Measurements from ENCODE around the gene ADGRG6. TPM values are rescaled to one million over a fixed set of nuclear protein-coding genes. Genes with fewer than 3 reads are reported as not detected.

The ADGRG6 gene
- total RNA-seq, 4 donors from 2014 or later = 15.7 to 75.2 (median 19.2) TPM

DNA sequence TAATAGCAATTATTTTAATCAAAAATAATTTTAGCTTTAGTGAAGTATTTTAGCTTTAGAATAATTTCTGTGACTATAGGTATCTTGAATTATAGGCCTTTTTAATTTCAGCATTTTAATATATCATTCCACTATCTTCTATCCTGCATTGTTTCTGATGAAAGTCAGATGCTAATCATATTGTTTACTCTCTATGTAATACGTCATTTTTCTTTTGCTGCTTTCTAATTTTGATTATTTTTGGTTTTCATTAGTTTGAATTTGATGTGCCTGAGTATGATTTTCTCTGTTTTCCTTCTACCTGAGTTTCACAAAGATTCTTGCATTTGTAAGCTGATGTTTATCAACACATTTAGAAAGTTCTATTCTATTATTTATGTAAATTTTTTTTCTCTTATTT is 17.4 kb upstream of the ADGRG6 start:
- WGBS, 2 donors (ENCODE audit: low coverage in 1 of 2) = 67 to 100% methylated on average over 1 of the region's 1 CpG
- Histone ChIP-seq H3K27ac (no peak overlapping the region), H3K4me3 (no peak overlapping the region), H3K9me3 (no peaks in the 10 kb centered on the region), H3K36me3 (no peaks in the 10 kb centered on the region), H3K27me3 (no peaks in the 10 kb centered on the region), H3K4me1 (no peaks in the 10 kb centered on the region)
- in situ Hi-C loops (cut with MboI; ENCODE audit: low pct_ligation_motif_present in 1 of 4, low pct_unique_long_range_greater_than_20kb in 1 of 4, low sequenced_read_pairs in 3 of 4) = no loop called here
- intact Hi-C loops (cut with DNase I; ENCODE audit: low total_unique reads) = no loop called here
- TF ChIP-seq POLR2AphosphoS5 (IDR thresholded peaks at IDR 0.05) = no peak
- TF ChIP-seq POLR2A (IDR thresholded peaks at IDR 0.05) = no peak
- no peak for TF ChIP-seq EP300 (IDR thresholded peaks at IDR 0.05; ENCODE audit: low read depth)
- TF ChIP-seq, protein P1, sequence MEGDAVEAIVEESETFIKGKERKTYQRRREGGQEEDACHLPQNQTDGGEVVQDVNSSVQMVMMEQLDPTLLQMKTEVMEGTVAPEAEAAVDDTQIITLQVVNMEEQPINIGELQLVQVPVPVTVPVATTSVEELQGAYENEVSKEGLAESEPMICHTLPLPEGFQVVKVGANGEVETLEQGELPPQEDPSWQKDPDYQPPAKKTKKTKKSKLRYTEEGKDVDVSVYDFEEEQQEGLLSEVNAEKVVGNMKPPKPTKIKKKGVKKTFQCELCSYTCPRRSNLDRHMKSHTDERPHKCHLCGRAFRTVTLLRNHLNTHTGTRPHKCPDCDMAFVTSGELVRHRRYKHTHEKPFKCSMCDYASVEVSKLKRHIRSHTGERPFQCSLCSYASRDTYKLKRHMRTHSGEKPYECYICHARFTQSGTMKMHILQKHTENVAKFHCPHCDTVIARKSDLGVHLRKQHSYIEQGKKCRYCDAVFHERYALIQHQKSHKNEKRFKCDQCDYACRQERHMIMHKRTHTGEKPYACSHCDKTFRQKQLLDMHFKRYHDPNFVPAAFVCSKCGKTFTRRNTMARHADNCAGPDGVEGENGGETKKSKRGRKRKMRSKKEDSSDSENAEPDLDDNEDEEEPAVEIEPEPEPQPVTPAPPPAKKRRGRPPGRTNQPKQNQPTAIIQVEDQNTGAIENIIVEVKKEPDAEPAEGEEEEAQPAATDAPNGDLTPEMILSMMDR (IDR thresholded peaks at IDR 0.05) = no peak
- DNase-seq = no peak

DNA sequence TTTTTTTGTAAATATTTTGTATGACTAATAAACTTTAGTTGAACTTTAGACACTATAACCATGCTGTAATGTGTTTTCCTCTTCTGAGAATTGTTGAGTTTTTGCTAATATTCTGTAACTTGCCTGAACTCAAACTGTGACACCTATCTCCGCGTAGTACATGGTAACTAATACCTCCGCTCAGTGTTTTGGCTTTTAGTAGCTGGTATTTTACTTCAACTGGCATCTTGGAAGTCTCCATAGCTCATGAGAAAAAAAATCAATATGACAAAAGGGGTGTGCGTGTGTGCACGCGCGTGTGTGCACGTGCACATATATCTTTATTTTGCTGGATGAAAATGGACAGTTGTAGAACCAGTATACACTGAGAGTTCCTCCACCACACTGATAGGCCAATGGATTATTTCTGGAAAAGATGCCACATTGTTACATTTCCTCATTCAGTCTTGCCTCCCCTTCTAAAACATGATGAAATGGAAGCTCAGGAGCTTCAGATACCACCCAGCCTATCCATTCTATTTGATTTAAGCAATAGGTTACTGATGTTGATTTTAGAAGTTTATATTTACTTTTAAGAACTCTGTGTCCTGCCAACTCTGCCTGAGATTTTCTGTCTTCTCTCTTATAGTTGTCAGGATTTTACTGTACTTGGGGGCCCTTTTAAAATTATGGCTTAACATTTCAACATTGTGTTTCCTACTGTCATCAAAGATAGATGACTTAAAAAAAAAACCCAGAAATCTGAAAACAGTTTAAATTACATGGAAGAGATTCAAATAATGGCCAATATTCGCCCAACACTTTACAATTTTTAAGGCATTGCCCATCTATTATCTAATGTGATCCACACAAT is 16.3 kb upstream of the ADGRG6 start:
- Histone ChIP-seq H3K27ac (no peak overlapping the region), H3K36me3 (no peaks in the 10 kb centered on the region), H3K27me3 (no peaks in the 10 kb centered on the region), H3K4me3 (no peak overlapping the region), H3K4me1 (no peaks in the 10 kb centered on the region), H3K9me3 (no peaks in the 10 kb centered on the region)
- no peak for DNase-seq
- TF ChIP-seq EP300 (IDR thresholded peaks at IDR 0.05; ENCODE audit: low read depth) (no peak), POLR2AphosphoS5 (IDR thresholded peaks at IDR 0.05) (no peak), POLR2A (IDR thresholded peaks at IDR 0.05) (no peak)
- TF ChIP-seq, protein P1 (IDR thresholded peaks at IDR 0.05) = no peak
- WGBS, 2 donors (ENCODE audit: low coverage in 1 of 2) = 94 to 96% methylated on average over 9 of the region's 9 CpGs
- in situ Hi-C loops (cut with MboI; ENCODE audit: low pct_ligation_motif_present in 1 of 4, low pct_unique_long_range_greater_than_20kb in 1 of 4, low sequenced_read_pairs in 3 of 4) = no loop called here
- intact Hi-C loops (cut with DNase I; ENCODE audit: low total_unique reads) = no loop called here

DNA sequence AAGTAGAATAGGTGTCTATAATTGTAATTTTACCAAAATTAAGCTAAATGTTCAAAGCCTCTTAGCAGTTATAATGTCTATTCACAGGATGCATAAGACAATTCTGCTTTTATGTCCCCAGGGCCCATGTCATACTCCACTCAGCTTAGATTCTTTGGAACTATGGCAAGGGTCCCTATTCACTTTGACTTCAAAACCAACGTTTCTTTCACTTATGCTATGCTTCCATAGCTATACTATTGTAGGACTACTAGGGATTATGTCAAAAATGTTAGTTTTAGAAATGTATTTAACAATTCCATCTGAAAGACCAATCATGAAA is 15.8 kb upstream of the ADGRG6 start:
- H3K4me3 ChIP-seq = no peak overlapping the region
- in situ Hi-C loops (cut with MboI; ENCODE audit: low pct_ligation_motif_present in 1 of 4, low pct_unique_long_range_greater_than_20kb in 1 of 4, low sequenced_read_pairs in 3 of 4) (no loop called here), intact Hi-C loops (cut with DNase I; ENCODE audit: low total_unique reads) (no loop called here)
- no peak for TF ChIP-seq EP300 (IDR thresholded peaks at IDR 0.05; ENCODE audit: low read depth)
- no peak for TF ChIP-seq POLR2AphosphoS5 (IDR thresholded peaks at IDR 0.05)
- TF ChIP-seq POLR2A (IDR thresholded peaks at IDR 0.05) = no peak
- TF ChIP-seq, protein P1 (IDR thresholded peaks at IDR 0.05) = no peak
- H3K27me3 ChIP-seq = no peaks in the 10 kb centered on the region
- WGBS, 2 donors (ENCODE audit: low coverage in 1 of 2) = 74 to 80% methylated on average over 1 of the region's 1 CpG
- H3K9me3 ChIP-seq = no peaks in the 10 kb centered on the region
- DNase-seq = no peak
- no peaks in the 10 kb centered on the region for H3K36me3 ChIP-seq
- H3K4me1 ChIP-seq = no peaks in the 10 kb centered on the region
- H3K27ac ChIP-seq = no peak overlapping the region

DNA sequence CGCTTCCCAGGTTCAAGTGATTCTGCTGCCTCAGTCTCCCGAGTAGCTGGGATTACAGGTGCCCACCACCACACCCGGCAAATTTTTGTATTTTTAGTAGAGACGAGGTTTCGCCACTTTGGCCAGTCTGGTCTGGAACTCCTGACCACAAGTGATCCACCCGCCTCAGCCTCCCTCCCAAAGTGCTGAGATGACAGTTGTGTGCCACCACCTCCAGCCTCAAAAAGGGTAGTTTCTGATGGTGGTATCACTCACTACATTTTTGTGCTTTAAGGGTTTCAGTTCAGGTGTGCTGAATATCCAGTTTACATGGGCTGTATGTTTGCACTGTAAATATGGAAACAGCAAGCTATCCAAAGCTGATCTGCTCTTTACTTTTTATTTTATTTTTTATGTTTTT is 12.1 kb upstream of the ADGRG6 start:
- no peak for DNase-seq
- no peak overlapping the region for H3K27ac ChIP-seq
- 88 to 93% methylated on average over 3 to 6 of the region's 6 CpGs for WGBS, 2 donors (ENCODE audit: low coverage in 1 of 2)
- no peaks in the 10 kb centered on the region for H3K27me3 ChIP-seq
- no peak for TF ChIP-seq POLR2AphosphoS5 (IDR thresholded peaks at IDR 0.05)
- TF ChIP-seq EP300 (IDR thresholded peaks at IDR 0.05; ENCODE audit: low read depth) = no peak
- no peak for TF ChIP-seq POLR2A (IDR thresholded peaks at IDR 0.05)
- TF ChIP-seq, protein P1 (IDR thresholded peaks at IDR 0.05) = no peak
- no peak overlapping the region for H3K4me3 ChIP-seq
- in situ Hi-C loops (cut with MboI; ENCODE audit: low pct_ligation_motif_present in 1 of 4, low pct_unique_long_range_greater_than_20kb in 1 of 4, low sequenced_read_pairs in 3 of 4) (no loop called here), intact Hi-C loops (cut with DNase I; ENCODE audit: low total_unique reads) (no loop called here)
- no peaks in the 10 kb centered on the region for H3K36me3 ChIP-seq
- H3K9me3 ChIP-seq = no peaks in the 10 kb centered on the region
- no peaks in the 10 kb centered on the region for H3K4me1 ChIP-seq
